Natural killer cell (primary cell): ENCODE measurements around the gene FOXC2. TPM values are rescaled to one million over a fixed set of nuclear protein-coding genes. Genes with fewer than 3 reads are reported as not detected.

Experiments used
- ATAC-seq, 3 donors: fragments of 150-1000 bp in 2 of 3; fragments of 200-7000 bp in 1 of 3; cut with Tn5 transposase; 1 replicate in 1 of 3; 2 replicates in 2 of 3; pipeline ENCODE4 v1.10.0; 2021; ENCODE audit warnings: mild to moderate bottlenecking in 2 of 3, moderate library complexity in 2 of 3
- DNase-seq, 2 donors: peaks; one replicate each; pipeline versions ENCODE4 v3.0.0 to v3.0.0-alpha.2; 2013 to 2021; ENCODE audit warnings: mixed read lengths in 1 of 2
- H3K27ac ChIP-seq: one replicate; pipeline ENCODE4 v1.5.1; 2013; ENCODE audit warnings: mild to moderate bottlenecking, low read length
- H3K27me3 ChIP-seq: one replicate; pipeline ENCODE4 v1.6.1; 2013; ENCODE audit warnings: low read length; ENCODE audit not compliant: control insufficient read depth, insufficient read depth
- H3K36me3 ChIP-seq: one replicate; pipeline ENCODE4 v1.6.1; 2013; ENCODE audit warnings: low read length; ENCODE audit not compliant: control insufficient read depth, insufficient read depth
- H3K4me1 ChIP-seq: one replicate; pipeline ENCODE4 v1.6.1; 2013; ENCODE audit warnings: low read length; ENCODE audit not compliant: control insufficient read depth, insufficient read depth
- H3K4me3 ChIP-seq: one replicate; pipeline ENCODE4 v1.5.1; 2013; ENCODE audit warnings: low read length
- H3K9me3 ChIP-seq: one replicate; pipeline ENCODE4 v1.6.1; 2013; ENCODE audit warnings: low read length; ENCODE audit not compliant: control insufficient read depth, insufficient read depth
- H3K27ac Mint-ChIP-seq, 2 donors: one replicate each; pipeline ENCODE4 v1.8.0; 2022; ENCODE audit warnings: mild to moderate bottlenecking in 2 of 2, mixed read lengths in 2 of 2, moderate library complexity in 1 of 2
- H3K27me3 Mint-ChIP-seq, 2 donors: one replicate each; pipeline ENCODE4 v1.8.0; 2022; ENCODE audit warnings: low read depth in 2 of 2, mixed read lengths in 2 of 2
- H3K36me3 Mint-ChIP-seq: one replicate; pipeline ENCODE4 v1.8.0; 2022; ENCODE audit warnings: mixed read lengths
- H3K4me1 Mint-ChIP-seq, 2 donors: one replicate each; pipeline ENCODE4 v1.8.0; 2022; ENCODE audit warnings: mixed read lengths in 2 of 2
- H3K4me3 Mint-ChIP-seq: one replicate; pipeline ENCODE4 v1.8.0; 2022; ENCODE audit warnings: mild to moderate bottlenecking, moderate library complexity, mixed read lengths
- H3K9me3 Mint-ChIP-seq, 2 donors: one replicate each; pipeline ENCODE4 v1.8.0; 2022; ENCODE audit warnings: mixed read lengths in 2 of 2
- WGBS: methylation state at CpG from one replicate; pipeline ENCODE4 v1.1.7; 2013; ENCODE audit warnings: missing lambda C conversion rate; ENCODE audit not compliant: insufficient coverage; 5-methylcytosine and 5-hydroxymethylcytosine counted together
- intact Hi-C: fragments of 100-400 bp; cut with micrococcal nuclease; formaldehyde crosslinking; loops from one replicate; pipeline ENCODE4 v1.14.2; 2022
- total RNA-seq, 4 donors: library from RNA; stranded (reverse); fragments of 120-200 nt in 1 of 4; gene quantifications; one replicate each; pipeline versions ENCODE4 v1.2.3 to v1.2.4, GENCODE V29; 2013 to 2022
- TF ChIP-seq, protein P1 (sequence below): fragments of 200-600 bp; IDR thresholded peaks from one replicate; pipeline ENCODE4 v1.8.0; 2022; ENCODE audit warnings: antibody characterized with exemption

The FOXC2 gene
- total RNA-seq, 3 donors from 2014 or later (not counting 1 experiment from before 2014, with no cell fraction given) = 0.14 TPM; not detected in 2

DNA sequence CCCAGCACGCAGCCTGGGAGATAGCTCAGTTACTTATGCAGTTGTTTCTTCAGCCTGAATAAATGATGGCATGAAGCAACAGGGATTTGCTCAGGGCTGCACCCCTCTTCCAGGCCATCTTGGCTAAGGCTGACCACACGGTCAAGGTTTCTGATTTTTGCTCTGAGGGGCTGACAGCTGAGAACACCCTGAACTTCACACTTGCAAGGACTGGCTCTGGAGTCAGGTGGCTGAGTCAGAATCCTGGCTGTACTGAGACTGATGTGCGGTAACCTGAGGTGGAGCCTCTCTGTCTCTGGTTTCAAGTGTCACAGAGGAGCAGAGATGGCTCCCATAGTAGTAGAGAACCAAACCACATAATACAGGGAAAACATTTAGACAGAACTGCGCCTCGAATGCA, 16.3 kb upstream of the FOXC2 start:
- intact Hi-C loops = no loop called here
- no peak overlapping the region for H3K27ac ChIP-seq
- no peak overlapping the region for H3K4me3 Mint-ChIP-seq
- H3K4me3 ChIP-seq = no peak overlapping the region
- H3K4me1 ChIP-seq = peaks cover 12% of the 10 kb centered on the region
- peaks cover 16 to 21% of the 10 kb centered on the region in 2 donors for H3K4me1 Mint-ChIP-seq
- H3K27ac Mint-ChIP-seq = no peak overlapping the region
- no peaks in the 10 kb centered on the region for H3K9me3 ChIP-seq
- TF ChIP-seq, protein P1, sequence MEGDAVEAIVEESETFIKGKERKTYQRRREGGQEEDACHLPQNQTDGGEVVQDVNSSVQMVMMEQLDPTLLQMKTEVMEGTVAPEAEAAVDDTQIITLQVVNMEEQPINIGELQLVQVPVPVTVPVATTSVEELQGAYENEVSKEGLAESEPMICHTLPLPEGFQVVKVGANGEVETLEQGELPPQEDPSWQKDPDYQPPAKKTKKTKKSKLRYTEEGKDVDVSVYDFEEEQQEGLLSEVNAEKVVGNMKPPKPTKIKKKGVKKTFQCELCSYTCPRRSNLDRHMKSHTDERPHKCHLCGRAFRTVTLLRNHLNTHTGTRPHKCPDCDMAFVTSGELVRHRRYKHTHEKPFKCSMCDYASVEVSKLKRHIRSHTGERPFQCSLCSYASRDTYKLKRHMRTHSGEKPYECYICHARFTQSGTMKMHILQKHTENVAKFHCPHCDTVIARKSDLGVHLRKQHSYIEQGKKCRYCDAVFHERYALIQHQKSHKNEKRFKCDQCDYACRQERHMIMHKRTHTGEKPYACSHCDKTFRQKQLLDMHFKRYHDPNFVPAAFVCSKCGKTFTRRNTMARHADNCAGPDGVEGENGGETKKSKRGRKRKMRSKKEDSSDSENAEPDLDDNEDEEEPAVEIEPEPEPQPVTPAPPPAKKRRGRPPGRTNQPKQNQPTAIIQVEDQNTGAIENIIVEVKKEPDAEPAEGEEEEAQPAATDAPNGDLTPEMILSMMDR = no peak
- 92% methylated on average over 5 of the region's 5 CpGs for WGBS
- no peaks in the 10 kb centered on the region for H3K9me3 Mint-ChIP-seq
- H3K27me3 ChIP-seq = no peaks in the 10 kb centered on the region
- H3K27me3 Mint-ChIP-seq = no peaks in the 10 kb centered on the region
- DNase-seq = no peak
- ATAC-seq = no peak
- H3K36me3 Mint-ChIP-seq = no peaks in the 10 kb centered on the region
- H3K36me3 ChIP-seq = peaks cover 26% of the 10 kb centered on the region

DNA sequence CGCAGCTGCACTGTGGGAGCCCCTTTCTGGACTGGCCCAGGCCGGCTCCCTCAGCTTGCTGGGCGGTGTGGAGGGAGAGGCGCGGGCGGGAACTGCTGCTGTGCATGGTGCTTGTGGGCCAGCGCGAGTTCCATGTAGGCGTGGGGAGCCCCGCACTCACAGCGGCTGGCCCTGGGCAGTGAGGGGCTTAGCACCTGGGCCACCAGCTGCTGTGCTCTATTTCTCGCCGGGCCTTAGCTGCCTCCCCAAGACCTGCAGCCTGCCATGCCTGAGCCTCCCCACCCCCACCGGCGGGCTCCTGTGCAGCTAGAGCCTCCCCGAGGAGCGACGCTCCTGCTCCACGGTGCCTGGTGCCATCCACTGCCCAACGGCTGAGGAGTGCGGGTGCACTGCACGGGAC, 13.3 kb upstream of the FOXC2 start:
- Mint-ChIP-seq H3K9me3 (no peaks in the 10 kb centered on the region), H3K36me3 (no peaks in the 10 kb centered on the region), H3K4me3 (peak overlapping the region; percentile 95), H3K4me1 (peaks cover 20 to 26% of the 10 kb centered on the region in 2 donors), H3K27me3 (peaks cover 0 to 3% of the 10 kb centered on the region in 2 donors), H3K27ac (peak overlapping the region; percentile 90 to 99)
- ATAC-seq (no peak), DNase-seq (no peak)
- intact Hi-C loops = no loop called here
- Histone ChIP-seq H3K27me3 (no peaks in the 10 kb centered on the region), H3K9me3 (no peaks in the 10 kb centered on the region), H3K36me3 (peaks cover 6% of the 10 kb centered on the region), H3K4me3 (no peak overlapping the region), H3K4me1 (peaks cover 18% of the 10 kb centered on the region), H3K27ac (no peak overlapping the region)
- TF ChIP-seq, protein P1 = no peak
- WGBS = 99% methylated on average over 22 of the region's 22 CpGs

DNA sequence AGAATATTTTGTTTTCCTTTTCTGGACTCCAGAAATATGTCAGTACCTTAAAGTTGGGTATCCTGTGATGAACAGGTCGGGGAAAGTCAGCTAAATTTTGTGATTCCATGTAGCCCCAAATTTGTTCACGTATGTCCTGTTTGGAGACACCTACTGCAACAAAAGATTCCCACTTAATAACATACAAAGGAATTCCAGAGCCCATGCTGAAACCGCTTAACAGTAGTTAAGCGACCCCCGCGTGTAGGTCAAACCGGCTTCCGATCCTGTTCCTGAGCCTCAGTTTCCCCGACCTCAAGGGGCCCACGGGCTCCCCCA, 12.1 kb upstream of the FOXC2 start:
- Histone ChIP-seq H3K27ac (peak overlapping the region; percentile 88), H3K27me3 (no peaks in the 10 kb centered on the region), H3K4me3 (peak overlapping the region; percentile 86), H3K36me3 (peaks cover 2% of the 10 kb centered on the region), H3K4me1 (peaks cover 18% of the 10 kb centered on the region), H3K9me3 (no peaks in the 10 kb centered on the region)
- intact Hi-C loops = no loop called here
- H3K36me3 Mint-ChIP-seq = no peaks in the 10 kb centered on the region
- peaks cover 20 to 26% of the 10 kb centered on the region in 2 donors for H3K4me1 Mint-ChIP-seq
- peak overlapping the region; percentile 90 to 99 for H3K27ac Mint-ChIP-seq
- WGBS = 8% methylated on average over 10 of the region's 10 CpGs
- TF ChIP-seq, protein P1 = no peak
- peaks cover 0 to 3% of the 10 kb centered on the region in 2 donors for H3K27me3 Mint-ChIP-seq
- H3K4me3 Mint-ChIP-seq = peak overlapping the region; percentile 95
- DNase-seq (no peak), ATAC-seq (no peak)
- no peaks in the 10 kb centered on the region for H3K9me3 Mint-ChIP-seq

DNA sequence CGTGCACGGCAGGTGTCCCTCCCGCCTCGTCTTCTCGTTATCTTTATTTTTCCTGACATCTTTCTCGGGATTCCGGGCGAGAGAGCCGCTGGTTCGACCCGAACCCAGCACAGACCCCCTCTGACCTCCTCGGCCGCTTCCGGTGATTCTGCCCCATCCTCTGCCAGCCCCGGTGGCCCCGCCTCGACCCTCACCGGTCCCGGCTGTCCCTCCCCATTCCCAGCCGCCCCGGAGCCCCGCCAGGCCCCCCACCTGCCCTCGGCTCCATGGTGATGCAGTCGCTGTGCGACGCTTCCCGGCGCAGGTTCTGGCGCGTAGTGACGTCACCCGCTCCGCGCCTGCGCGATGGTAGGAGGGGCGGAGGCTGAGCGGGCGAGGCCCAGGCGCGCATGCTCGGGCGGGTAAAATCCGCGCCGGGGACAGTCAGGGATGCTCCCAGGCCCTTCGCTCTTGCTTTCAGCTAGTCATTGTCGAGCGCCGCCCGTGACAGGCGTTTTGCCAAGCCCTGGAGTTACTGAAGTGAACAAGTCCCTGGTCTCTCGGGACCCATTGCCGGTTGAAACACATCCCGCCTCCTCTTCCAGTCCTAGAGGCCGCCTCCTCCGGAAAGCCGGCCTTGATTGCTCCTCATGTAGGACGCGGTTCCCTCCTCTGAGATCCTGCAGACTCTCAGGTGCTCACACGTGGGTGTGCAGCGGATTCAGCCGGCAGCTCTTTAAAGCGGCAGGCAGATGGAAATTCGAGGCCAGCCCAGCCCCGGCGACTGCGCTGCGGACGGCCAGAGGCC, 11.5 kb upstream of the FOXC2 start, which contains the start of gene MTHFSD:
TSS of gene MTHFSD (minus strand) at position 319 of the 787 bp plus-strand sequence. CDS start at position 268, 51 bp downstream.
- H3K9me3 ChIP-seq = no peaks in the 10 kb centered on the region
- peaks cover 0 to 3% of the 10 kb centered on the region in 2 donors for H3K27me3 Mint-ChIP-seq
- TF ChIP-seq, protein P1 = no peak
- peaks cover 2% of the 10 kb centered on the region for H3K36me3 ChIP-seq
- no peaks in the 10 kb centered on the region for H3K36me3 Mint-ChIP-seq
- intact Hi-C loops = no loop called here
- 5% methylated on average over 70 of the region's 70 CpGs for WGBS
- no peaks in the 10 kb centered on the region for H3K9me3 Mint-ChIP-seq
- H3K27me3 ChIP-seq = no peaks in the 10 kb centered on the region
- peak within 1 kb of the TSS; percentile 86 for H3K4me3 ChIP-seq
- H3K27ac Mint-ChIP-seq = peak within 1 kb of the TSS; percentile 90 to 99
- peaks cover 20 to 26% of the 10 kb centered on the region in 2 donors for H3K4me1 Mint-ChIP-seq
- peak within 1 kb of the TSS; percentile 88 for H3K27ac ChIP-seq
- peak; percentile 98 to 99 for DNase-seq
- peak within 1 kb of the TSS; percentile 95 for H3K4me3 Mint-ChIP-seq
- peak; percentile 96 to 98 (median 96) for ATAC-seq
- H3K4me1 ChIP-seq = peaks cover 18% of the 10 kb centered on the region
